ENCODE measurements around the gene CPT1B. TPM values are rescaled to one million over a fixed set of nuclear protein-coding genes. Genes with fewer than 3 reads are reported as not detected.
A peak's percentile ranks its signal among the peaks of the same experiment; 100 is the strongest.

CPT1B gene
- total and polyA plus RNA-seq, 2 of the 4 experiments (the other 2 are of a cell fraction) = 0.36 to 1.8 TPM

DNA sequence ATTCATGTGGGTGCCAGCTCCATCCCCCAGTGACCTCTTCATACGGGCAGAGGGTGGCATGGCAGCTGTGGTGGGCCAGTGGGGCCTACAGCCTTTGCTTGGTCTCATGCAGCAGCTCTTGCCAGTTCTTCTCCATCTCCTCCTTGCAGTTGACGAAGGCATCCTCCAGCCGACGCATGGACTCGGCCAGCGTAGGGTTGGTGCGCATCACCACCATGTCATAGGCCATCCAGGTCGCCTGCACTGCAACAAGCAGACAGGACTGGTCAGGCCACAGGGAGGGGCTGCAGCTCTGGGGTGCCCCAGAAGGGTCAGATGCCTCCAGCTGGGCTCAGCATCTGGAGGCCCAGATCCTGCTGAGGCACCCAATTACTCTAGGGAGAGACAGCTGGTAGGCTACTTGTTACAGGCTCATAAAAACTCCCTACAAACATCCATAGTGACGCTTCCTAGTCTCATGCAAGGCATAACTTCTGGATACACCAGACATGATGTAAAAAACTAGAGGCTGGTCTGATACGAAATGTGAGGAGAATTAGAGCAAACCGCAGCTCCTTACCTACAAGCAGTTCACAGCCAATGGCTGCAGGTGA lies 27.0 kb downstream of the CPT1B start:
- CTCF ChIA-PET = interaction anchor here (1.3 kb wide), 1 partner anchor 12 kb away, joined by 4 read pairs; the partner anchor contains the start of gene SYCE3
- WGBS, 2 experiments (ENCODE audit: extremely low coverage in 2 of 2, insufficient read length in 1 of 2) = 86% methylated on average over 2 of the region's 11 CpGs; no CpG with 5 or more reads in 1 of the 2 experiments
- in situ Hi-C loops (cut with MboI; ENCODE audit: low sequenced_read_pairs) = no loop called here

More for the DNA sequence above, 27.0 kb downstream of the CPT1B start:
- Histone ChIP-seq H3K56ac (ENCODE audit: extremely low read depth, insufficient read depth, low read length) (no peak overlapping the region), H4K91ac (ENCODE audit: insufficient read depth, low read depth, low read length) (no peak overlapping the region), H2BK5ac (ENCODE audit: low read depth, low read length, poor library complexity, severe bottlenecking) (no peak overlapping the region), H3K27me3 (ENCODE audit: control insufficient read depth, insufficient read depth, low read length) (peaks cover 63% of the 10 kb centered on the region), H2AFZ (replicated peaks; ENCODE audit: low read length, poor library complexity) (peak overlapping the region; percentile 51), H3K27ac (ENCODE audit: insufficient read depth, low read length) (no peak overlapping the region), H3K4me3 (ENCODE audit: insufficient read depth, low read depth, low read length) (no peak overlapping the region), H3K36me3 (ENCODE audit: control insufficient read depth, insufficient read depth, low read length) (no peaks in the 10 kb centered on the region), H3K14ac (replicated peaks; ENCODE audit: low read depth, low read length) (no peak overlapping the region), H3K23ac (ENCODE audit: low read depth, low read length) (no peak overlapping the region), H3K9me3 (ENCODE audit: control insufficient read depth, insufficient read depth, low read length) (no peaks in the 10 kb centered on the region), H4K5ac (ENCODE audit: low read depth, low read length) (no peak overlapping the region), H3K18ac (ENCODE audit: low read depth, low read length) (no peak overlapping the region), H4K20me1 (ENCODE audit: insufficient read depth, low read length) (no peaks in the 10 kb centered on the region), H3K4me2 (ENCODE audit: low read depth, low read length) (no peak overlapping the region), H3K9me1 (ENCODE audit: insufficient read depth, low read length) (no peaks in the 10 kb centered on the region), H3K4ac (ENCODE audit: low read depth, low read length) (no peak overlapping the region), H3K79me1 (ENCODE audit: low read depth in 1 of 2, low read length in 2 of 2) (no peaks in the 10 kb centered on the region), H2BK120ac (ENCODE audit: low read depth, low read length) (no peak overlapping the region), H2AK5ac (ENCODE audit: low read depth, low read length) (no peak overlapping the region), H3K9ac (ENCODE audit: low read depth, low read length) (no peak overlapping the region), H3K4me1 (ENCODE audit: control insufficient read depth, insufficient read depth, low read length) (no peaks in the 10 kb centered on the region), H2AK9ac (replicated peaks; ENCODE audit: low read depth, low read length, poor library complexity) (no peak overlapping the region), H4K8ac (ENCODE audit: low read depth in 2 of 2, low read length in 2 of 2) (no peak overlapping the region), H2BK20ac (ENCODE audit: low read depth, low read length) (no peak overlapping the region), H2BK15ac (ENCODE audit: low read depth, low read length) (no peak overlapping the region)
- POLR2A ChIA-PET (ENCODE audit: unreplicated experiment) = no interaction called here
- no TSS peak for BruUV-seq (replicated peaks)
- dilution Hi-C loops (cut with HindIII; ENCODE audit: low sequenced_read_pairs, unreplicated experiment) = no loop called here
- ATAC-seq (ENCODE audit: low read depth) = no peak
- intact Hi-C loops (cut with micrococcal nuclease) = no loop called here
- TF ChIP-seq RCOR1 (IDR thresholded peaks at IDR 0.05; ENCODE audit: insufficient replicate concordance, low read length) = no peak
- no peak for TF ChIP-seq USF2 (IDR thresholded peaks at IDR 0.05; ENCODE audit: low read depth, low read length)
- TF ChIP-seq BHLHE40 (IDR thresholded peaks at IDR 0.05; ENCODE audit: low read depth, low read length) = no peak
- TF ChIP-seq MXI1 (IDR thresholded peaks at IDR 0.05; ENCODE audit: borderline replicate concordance, low read depth, low read length) = no peak
- no peak for TF ChIP-seq MAFK (IDR thresholded peaks at IDR 0.05; ENCODE audit: low read depth, low read length)
- no peak for TF ChIP-seq FOS (IDR thresholded peaks at IDR 0.05; ENCODE audit: low read depth, low read length)
- TF ChIP-seq CEBPB (IDR thresholded peaks at IDR 0.05; ENCODE audit: low read depth, low read length) = no peak
- TF ChIP-seq CHD1 (IDR thresholded peaks at IDR 0.05; ENCODE audit: low read depth, low read length) = no peak
- TF ChIP-seq NFE2L2 (IDR thresholded peaks at IDR 0.05; ENCODE audit: low read depth, low read length) = no peak
- TF ChIP-seq, protein P1, sequence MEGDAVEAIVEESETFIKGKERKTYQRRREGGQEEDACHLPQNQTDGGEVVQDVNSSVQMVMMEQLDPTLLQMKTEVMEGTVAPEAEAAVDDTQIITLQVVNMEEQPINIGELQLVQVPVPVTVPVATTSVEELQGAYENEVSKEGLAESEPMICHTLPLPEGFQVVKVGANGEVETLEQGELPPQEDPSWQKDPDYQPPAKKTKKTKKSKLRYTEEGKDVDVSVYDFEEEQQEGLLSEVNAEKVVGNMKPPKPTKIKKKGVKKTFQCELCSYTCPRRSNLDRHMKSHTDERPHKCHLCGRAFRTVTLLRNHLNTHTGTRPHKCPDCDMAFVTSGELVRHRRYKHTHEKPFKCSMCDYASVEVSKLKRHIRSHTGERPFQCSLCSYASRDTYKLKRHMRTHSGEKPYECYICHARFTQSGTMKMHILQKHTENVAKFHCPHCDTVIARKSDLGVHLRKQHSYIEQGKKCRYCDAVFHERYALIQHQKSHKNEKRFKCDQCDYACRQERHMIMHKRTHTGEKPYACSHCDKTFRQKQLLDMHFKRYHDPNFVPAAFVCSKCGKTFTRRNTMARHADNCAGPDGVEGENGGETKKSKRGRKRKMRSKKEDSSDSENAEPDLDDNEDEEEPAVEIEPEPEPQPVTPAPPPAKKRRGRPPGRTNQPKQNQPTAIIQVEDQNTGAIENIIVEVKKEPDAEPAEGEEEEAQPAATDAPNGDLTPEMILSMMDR (conservative IDR thresholded peaks at IDR 0.05; ENCODE audit: low read depth, low read length) = no peak
- TF ChIP-seq SMC3 (IDR thresholded peaks at IDR 0.05; ENCODE audit: low read depth, low read length) = no peak
- no peak for TF ChIP-seq RFX5 (IDR thresholded peaks at IDR 0.05; ENCODE audit: low read depth, low read length)
- TF ChIP-seq ELK1 (IDR thresholded peaks at IDR 0.05; ENCODE audit: borderline replicate concordance, low read depth, low read length) = no peak
- TF ChIP-seq RAD21 (IDR thresholded peaks at IDR 0.05; ENCODE audit: low read length) = no peak
- no peak for TF ChIP-seq POLR2A (IDR thresholded peaks at IDR 0.05; ENCODE audit: low read depth, low read length)
- TF ChIP-seq MAZ (IDR thresholded peaks at IDR 0.05; ENCODE audit: borderline replicate concordance, low read depth, low read length) = no peak
- DNase-seq = no peak

Measured in IMR-90 (cell line).